ENCODE measurements around the gene RPS19. TPM values are rescaled to one million over a fixed set of nuclear protein-coding genes. Genes with fewer than 3 reads are reported as not detected.

Gene RPS19
- total and polyA plus RNA-seq, 10 of the 15 experiments (the other 5 are each of a cell fraction or from before 2014, with no cell fraction given), result 2,615 to 5,578 (median 4,127) TPM

GRCh38 chr19:41887711-41888382 lies 27.8 kb downstream of the RPS19 start (continued):
- TF ChIP-seq NRF1 (conservative IDR thresholded peaks at IDR 0.05; ENCODE audit: low read depth, low read length) (no peak), KLF5 (IDR thresholded peaks at IDR 0.05; ENCODE audit: partially characterized antibody) (peak; percentile 36), FOXK2 (IDR thresholded peaks at IDR 0.05) (peak; percentile 32; the same call in 1 of the 2 replicates), DPF2 (IDR thresholded peaks at IDR 0.05) (peak; percentile 59; the same call in 1 of the 2 replicates), ATF7 (IDR thresholded peaks at IDR 0.05; ENCODE audit: low read depth) (peak; percentile 21; the same call in 1 of the 2 replicates), TCF3 (IDR thresholded peaks at IDR 0.05; ENCODE audit: borderline replicate concordance, insufficient read depth, low read depth, low read length) (no peak), TCF12 (IDR thresholded peaks at IDR 0.05; ENCODE audit: low read depth, low read length) (0 out of 2 replicates have a peak, but pooled peaks have one; percentile 58), ZNF274 (IDR thresholded peaks at IDR 0.05; ENCODE audit: insufficient read depth, insufficient read length) (no peak), GATAD2B (conservative IDR thresholded peaks at IDR 0.05; ENCODE audit: low read depth) (0 out of 2 replicates have a peak, but pooled peaks have one; percentile 63), CHD2 (IDR thresholded peaks at IDR 0.05; ENCODE audit: borderline replicate concordance, low read depth, low read length) (peak; percentile 4; the same call in 1 of the 2 replicates), EED (IDR thresholded peaks at IDR 0.05; ENCODE audit: low read depth) (peak; percentile 43; the same call in 1 of the 2 replicates), ATF3 (IDR thresholded peaks at IDR 0.05; ENCODE audit: borderline replicate concordance, extremely low read depth, low read depth, low read length) (no peak), HDGF (IDR thresholded peaks at IDR 0.05) (0 out of 2 replicates have a peak, but pooled peaks have one; percentile 36), BHLHE40 (IDR thresholded peaks at IDR 0.05; ENCODE audit: borderline replicate concordance in 1 of 2, low read depth in 2 of 2, low read length in 1 of 2) (peak in 1 of 2 experiments; percentile 32; a peak in 1 of 4 replicates)
- TF ChIP-seq, protein P1, sequence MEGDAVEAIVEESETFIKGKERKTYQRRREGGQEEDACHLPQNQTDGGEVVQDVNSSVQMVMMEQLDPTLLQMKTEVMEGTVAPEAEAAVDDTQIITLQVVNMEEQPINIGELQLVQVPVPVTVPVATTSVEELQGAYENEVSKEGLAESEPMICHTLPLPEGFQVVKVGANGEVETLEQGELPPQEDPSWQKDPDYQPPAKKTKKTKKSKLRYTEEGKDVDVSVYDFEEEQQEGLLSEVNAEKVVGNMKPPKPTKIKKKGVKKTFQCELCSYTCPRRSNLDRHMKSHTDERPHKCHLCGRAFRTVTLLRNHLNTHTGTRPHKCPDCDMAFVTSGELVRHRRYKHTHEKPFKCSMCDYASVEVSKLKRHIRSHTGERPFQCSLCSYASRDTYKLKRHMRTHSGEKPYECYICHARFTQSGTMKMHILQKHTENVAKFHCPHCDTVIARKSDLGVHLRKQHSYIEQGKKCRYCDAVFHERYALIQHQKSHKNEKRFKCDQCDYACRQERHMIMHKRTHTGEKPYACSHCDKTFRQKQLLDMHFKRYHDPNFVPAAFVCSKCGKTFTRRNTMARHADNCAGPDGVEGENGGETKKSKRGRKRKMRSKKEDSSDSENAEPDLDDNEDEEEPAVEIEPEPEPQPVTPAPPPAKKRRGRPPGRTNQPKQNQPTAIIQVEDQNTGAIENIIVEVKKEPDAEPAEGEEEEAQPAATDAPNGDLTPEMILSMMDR (IDR thresholded peaks at IDR 0.05 in 2 of 3, conservative IDR thresholded peaks at IDR 0.05 in 1 of 3; ENCODE audit: control insufficient read depth in 2 of 3, extremely low read depth in 1 of 3, insufficient read depth in 1 of 3, low read depth in 3 of 3, low read length in 3 of 3), result peak; percentile 42 to 62 (median 52); a peak in 5 of 6 replicates
- TF ChIP-seq, protein P2, sequence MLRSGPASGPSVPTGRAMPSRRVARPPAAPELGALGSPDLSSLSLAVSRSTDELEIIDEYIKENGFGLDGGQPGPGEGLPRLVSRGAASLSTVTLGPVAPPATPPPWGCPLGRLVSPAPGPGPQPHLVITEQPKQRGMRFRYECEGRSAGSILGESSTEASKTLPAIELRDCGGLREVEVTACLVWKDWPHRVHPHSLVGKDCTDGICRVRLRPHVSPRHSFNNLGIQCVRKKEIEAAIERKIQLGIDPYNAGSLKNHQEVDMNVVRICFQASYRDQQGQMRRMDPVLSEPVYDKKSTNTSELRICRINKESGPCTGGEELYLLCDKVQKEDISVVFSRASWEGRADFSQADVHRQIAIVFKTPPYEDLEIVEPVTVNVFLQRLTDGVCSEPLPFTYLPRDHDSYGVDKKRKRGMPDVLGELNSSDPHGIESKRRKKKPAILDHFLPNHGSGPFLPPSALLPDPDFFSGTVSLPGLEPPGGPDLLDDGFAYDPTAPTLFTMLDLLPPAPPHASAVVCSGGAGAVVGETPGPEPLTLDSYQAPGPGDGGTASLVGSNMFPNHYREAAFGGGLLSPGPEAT (IDR thresholded peaks at IDR 0.05; ENCODE audit: low read depth), result peak; percentile 14

Measured in GM12878 (cell line).